ENCODE results near the gene GNG8. TPM values are rescaled to one million over a fixed set of nuclear protein-coding genes. Genes with fewer than 3 reads are reported as not detected.

The GNG8 gene
- total RNA-seq, 4 donors from 2014 or later, result not detected

GRCh38 chr19:46661735-46662592 is 26.0 kb upstream of the GNG8 start:
- no peak for TF ChIP-seq CTCF (IDR thresholded peaks at IDR 0.05; ENCODE audit: low read depth)

GRCh38 chr19:46661020-46661731 is 25.2 kb upstream of the GNG8 start, which contains the start of gene DACT3:
TSS of gene DACT3 (minus strand) at chr19:46661182. CDS start at chr19:46661064, 118 bp downstream.
- no peak for TF ChIP-seq CTCF (IDR thresholded peaks at IDR 0.05; ENCODE audit: low read depth)

GRCh38 chr19:46660551-46661019 is 24.6 kb upstream of the GNG8 start:
- no peak for TF ChIP-seq CTCF (IDR thresholded peaks at IDR 0.05; ENCODE audit: low read depth)

GRCh38 chr19:46660008-46660517 is 24.1 kb upstream of the GNG8 start:
- TF ChIP-seq CTCF (IDR thresholded peaks at IDR 0.05; ENCODE audit: low read depth), result no peak

- no peak for TF ChIP-seq CTCF (IDR thresholded peaks at IDR 0.05; ENCODE audit: low read depth)
These were observed 23.4 kb upstream of the GNG8 start for GRCh38 chr19:46659151-46660007.

- no peak for TF ChIP-seq CTCF (IDR thresholded peaks at IDR 0.05; ENCODE audit: low read depth)
These were observed 20.5 kb upstream of the GNG8 start for GRCh38 chr19:46656541-46656940.

Measured in subcutaneous adipose tissue (tissue), 4 donors.